ENCODE data around the gene AP2S1. TPM values are rescaled to one million over a fixed set of nuclear protein-coding genes. Genes with fewer than 3 reads are reported as not detected.

AP2S1 gene
- polyA plus RNA-seq, 1 experiment, result 148 TPM

- ChIA-PET CTCF (interaction anchor here (0.7 kb wide), 1 partner anchor 53 kb away, joined by 4 read pairs; no protein-coding TSS in a partner anchor), POLR2A (interaction anchor here (0.5 to 5.0 kb wide), 32 partner anchors 8 to 718 kb away, joined by 3 to 52 read pairs (median 4); partner anchors contain the start of genes AP2S1 and ZC3H4)
- Histone ChIP-seq H3K27me3 (ENCODE audit: control insufficient read depth, insufficient read depth, low read length) (no peaks in the 10 kb centered on the region), H3K9me3 (ENCODE audit: control insufficient read depth, insufficient read depth, low read length) (no peaks in the 10 kb centered on the region; the same call in 1 of the 2 replicates), H3K27ac (ENCODE audit: low read depth, low read length) (peak within 1 kb of the TSS; percentile 97), H3K4me3 (ENCODE audit: low read depth, low read length) (peak within 1 kb of the TSS; percentile 94)
- peak; percentile 92 for DNase-seq (ENCODE audit: low read depth, low spot score)
- no peak for TF ChIP-seq CTCF (IDR thresholded peaks at IDR 0.05; ENCODE audit: low read depth, low read length)
Measured at GRCh38 chr19:46788262-46788967, 62.2 kb downstream of the AP2S1 start, which contains the start of gene SLC1A5. SLC1A5 (minus strand) TSS chr19:46788594; CDS start chr19:46787965, 629 bp downstream.

Small RNA genes within 50 kb of the gene (small RNA-seq; reads per million reads assigned to genes)
- gene AC008622.3 (ENCODE audit: insufficient read length, low read depth) (not detected), gene HNRNPMP2 (ENCODE audit: insufficient read length, low read depth) (not detected)

Other genes with a start within 250 kb of the AP2S1 start
- gene CALM3, start 249.5 kb downstream of the AP2S1 start, polyA plus RNA-seq (2011; rRNA removed), result 547 and 744 TPM in 2 replicates
- 2.4 and 4.2 TPM in 2 replicates for gene PTGIR, start 225.8 kb downstream of the AP2S1 start, polyA plus RNA-seq (2011; rRNA removed)
- gene GNG8, start 214.6 kb downstream of the AP2S1 start, polyA plus RNA-seq (2011; rRNA removed), result not detected in 2 replicates
- 6.1 and 6.9 TPM in 2 replicates for gene DACT3, start 189.7 kb downstream of the AP2S1 start, polyA plus RNA-seq (2011; rRNA removed)
- 6.7 and 10.3 TPM in 2 replicates for gene PRKD2, start 133.7 kb downstream of the AP2S1 start, polyA plus RNA-seq (2011; rRNA removed)
- 12.1 and 12.6 TPM in 2 replicates for gene FKRP, start 104.8 kb downstream of the AP2S1 start, polyA plus RNA-seq (2011; rRNA removed)
- 48.1 and 59.3 TPM in 2 replicates for gene STRN4, start 104.4 kb downstream of the AP2S1 start, polyA plus RNA-seq (2011; rRNA removed)
- 314 and 342 TPM in 2 replicates for gene SLC1A5, start 62.3 kb downstream of the AP2S1 start, polyA plus RNA-seq (2011; rRNA removed)
- 28.0 and 28.7 TPM in 2 replicates for gene ARHGAP35, start 10.2 kb upstream of the AP2S1 start, polyA plus RNA-seq (2011; rRNA removed)
- 0.30 and 0.36 TPM in 2 replicates for gene NPAS1, start 169.0 kb upstream of the AP2S1 start, polyA plus RNA-seq (2011; rRNA removed)
- gene TMEM160, start 197.8 kb upstream of the AP2S1 start, polyA plus RNA-seq (2011; rRNA removed), result 5.3 and 9.3 TPM in 2 replicates